ENCODE data around the gene MGLL.

The MGLL gene

DNA sequence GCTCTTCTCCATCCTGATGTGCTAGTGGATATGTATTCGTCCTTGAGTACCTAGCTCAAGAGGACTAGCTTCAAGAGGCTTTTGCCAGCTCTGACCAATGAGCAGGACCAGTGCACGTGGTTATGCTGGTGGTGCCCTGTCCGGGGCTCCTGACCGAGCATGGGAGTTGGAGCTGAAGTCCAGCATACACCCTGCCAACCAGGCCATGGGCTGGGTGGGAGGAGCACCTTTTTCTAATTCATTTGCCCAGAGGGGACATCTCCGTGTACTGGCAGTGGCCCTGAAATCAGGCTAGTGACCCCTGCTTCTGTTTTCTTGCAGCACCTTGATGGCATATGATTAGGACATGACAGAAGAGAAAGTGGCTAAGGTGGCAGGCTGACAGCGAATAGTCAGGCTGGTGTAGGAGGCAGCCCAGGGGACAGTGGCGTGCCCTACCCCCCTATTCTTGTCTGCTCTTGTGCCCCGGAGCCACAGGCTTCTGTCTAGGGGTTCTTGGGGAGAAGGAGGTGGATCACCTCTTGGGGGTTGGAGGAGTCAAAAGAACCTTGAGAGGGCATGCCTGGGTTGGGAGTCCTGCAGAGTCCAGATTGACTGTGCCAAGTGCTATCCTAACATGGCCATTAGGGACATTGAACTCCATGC lies 176.8 kb downstream of the MGLL start:
- H3K36me3 ChIP-seq (ENCODE audit: control insufficient read depth in 5 of 5, insufficient read depth in 5 of 5, low read length in 5 of 5): no peaks in the 10 kb centered on the region
- H3K27me3 ChIP-seq (ENCODE audit: control insufficient read depth in 5 of 5, insufficient read depth in 4 of 5, low read length in 5 of 5): no peaks in the 10 kb centered on the region
- no peak overlapping the region for H3K27ac ChIP-seq (ENCODE audit: low read depth, low read length)
- H3K4me3 ChIP-seq (ENCODE audit: low read depth in 1 of 5, low read length in 5 of 5): no peak overlapping the region
- peaks cover 0 to 9% (median 2%) of the 10 kb centered on the region in 5 donors for H3K4me1 ChIP-seq (ENCODE audit: control insufficient read depth in 5 of 5, insufficient read depth in 5 of 5, low read length in 5 of 5)
- no peak overlapping the region for H3K9ac ChIP-seq (ENCODE audit: low read length in 5 of 5)
- no peaks in the 10 kb centered on the region for H3K9me3 ChIP-seq (ENCODE audit: control insufficient read depth in 5 of 5, low read length in 5 of 5)

- no peaks in the 10 kb centered on the region for H3K27me3 ChIP-seq (ENCODE audit: control insufficient read depth in 5 of 5, insufficient read depth in 4 of 5, low read length in 5 of 5)
- no peak overlapping the region for H3K27ac ChIP-seq (ENCODE audit: low read depth, low read length)
- no peak overlapping the region for H3K4me3 ChIP-seq (ENCODE audit: low read depth in 1 of 5, low read length in 5 of 5)
- H3K4me1 ChIP-seq (ENCODE audit: control insufficient read depth in 5 of 5, insufficient read depth in 5 of 5, low read length in 5 of 5): peaks cover 0 to 9% (median 2%) of the 10 kb centered on the region in 5 donors
- no peak overlapping the region for H3K9ac ChIP-seq (ENCODE audit: low read length in 5 of 5)
- no peaks in the 10 kb centered on the region for H3K9me3 ChIP-seq (ENCODE audit: control insufficient read depth in 5 of 5, low read length in 5 of 5)
- H3K36me3 ChIP-seq (ENCODE audit: control insufficient read depth in 5 of 5, insufficient read depth in 5 of 5, low read length in 5 of 5): no peaks in the 10 kb centered on the region
Measured at GRCh38 chr3:127644641-127645370, 177.5 kb downstream of the MGLL start.

DNA sequence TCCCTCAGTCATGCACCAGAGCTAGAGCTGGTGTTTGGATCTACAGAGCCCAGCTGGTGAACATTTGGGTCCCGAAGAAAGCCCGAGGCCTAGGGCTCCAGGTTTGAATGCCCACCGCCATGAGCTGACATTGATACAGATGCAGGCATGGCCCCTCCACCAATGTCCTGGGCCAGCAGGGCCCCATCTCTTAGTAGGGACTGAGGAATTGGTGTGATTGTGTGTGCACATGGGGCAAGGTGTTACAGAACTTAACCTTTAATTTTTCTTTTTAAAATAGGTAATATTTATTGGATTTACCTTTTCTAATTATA lies 182.3 kb downstream of the MGLL start:
- no peak overlapping the region for H3K9ac ChIP-seq (ENCODE audit: low read length in 5 of 5)
- H3K27me3 ChIP-seq (ENCODE audit: control insufficient read depth in 5 of 5, insufficient read depth in 4 of 5, low read length in 5 of 5): no peaks in the 10 kb centered on the region
- no peak overlapping the region for H3K27ac ChIP-seq (ENCODE audit: low read depth, low read length)
- H3K36me3 ChIP-seq (ENCODE audit: control insufficient read depth in 5 of 5, insufficient read depth in 5 of 5, low read length in 5 of 5): no peaks in the 10 kb centered on the region
- H3K4me3 ChIP-seq (ENCODE audit: low read depth in 1 of 5, low read length in 5 of 5): no peak overlapping the region
- H3K4me1 ChIP-seq (ENCODE audit: control insufficient read depth in 5 of 5, insufficient read depth in 5 of 5, low read length in 5 of 5): peaks cover 0 to 9% (median 5%) of the 10 kb centered on the region in 5 donors
- H3K9me3 ChIP-seq (ENCODE audit: control insufficient read depth in 5 of 5, low read length in 5 of 5): no peaks in the 10 kb centered on the region

GRCh38 chr3:127639173-127640041 lies 182.9 kb downstream of the MGLL start:
- Histone ChIP-seq H3K27me3 (ENCODE audit: control insufficient read depth in 5 of 5, insufficient read depth in 4 of 5, low read length in 5 of 5) (no peaks in the 10 kb centered on the region), H3K4me3 (ENCODE audit: low read depth in 1 of 5, low read length in 5 of 5) (no peak overlapping the region), H3K27ac (ENCODE audit: low read depth, low read length) (no peak overlapping the region), H3K9ac (ENCODE audit: low read length in 5 of 5) (no peak overlapping the region), H3K4me1 (ENCODE audit: control insufficient read depth in 5 of 5, insufficient read depth in 5 of 5, low read length in 5 of 5) (peaks cover 0 to 9% (median under 1%) of the 10 kb centered on the region in 5 donors), H3K9me3 (ENCODE audit: control insufficient read depth in 5 of 5, low read length in 5 of 5) (no peaks in the 10 kb centered on the region), H3K36me3 (ENCODE audit: control insufficient read depth in 5 of 5, insufficient read depth in 5 of 5, low read length in 5 of 5) (no peaks in the 10 kb centered on the region)

All from subcutaneous abdominal adipose tissue (tissue), 5 donors.